Measurements from ENCODE around the gene XYLB.
"Not testable (repeated sequence)": the region's sequence is repeated elsewhere in the genome, so short reads cannot be mapped to it uniquely, and the experiment has no call there.

The XYLB gene

DNA sequence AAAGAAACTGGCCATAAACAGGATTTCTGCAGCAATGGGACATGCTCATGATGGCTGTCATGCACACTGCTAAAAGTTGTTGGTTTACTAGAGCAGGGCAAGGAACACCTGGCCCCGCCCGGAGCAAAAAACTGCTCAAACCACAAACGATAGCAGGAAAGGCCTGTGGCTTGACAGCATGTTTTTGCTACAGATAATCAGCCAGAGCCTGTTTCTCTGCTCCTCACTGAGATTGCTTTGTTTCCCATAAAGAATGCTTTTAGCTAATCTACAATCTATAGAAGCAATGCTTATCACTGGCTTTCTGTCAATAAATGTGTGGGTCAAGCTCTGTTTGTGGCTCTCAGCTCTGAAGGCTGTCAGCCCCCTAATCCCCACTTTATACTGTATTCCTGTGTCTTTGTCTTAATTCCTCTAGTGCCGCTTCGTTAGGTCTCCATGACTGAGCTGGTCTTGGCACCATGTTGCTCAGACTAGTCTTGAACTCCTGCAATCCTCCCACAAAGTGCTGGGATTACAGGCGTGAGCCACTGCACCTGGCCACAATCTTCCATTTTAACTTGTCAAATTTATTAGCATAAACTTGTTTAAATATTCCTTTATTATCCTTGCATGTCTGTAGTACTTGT lies 80.3 kb downstream of the XYLB start:
- peak overlapping the region; percentile 51 for H3K4me3 Mint-ChIP-seq
- peaks cover 15% of the 10 kb centered on the region for H3K36me3 Mint-ChIP-seq (ENCODE audit: low read depth)
- H3K27ac Mint-ChIP-seq; H3K27me3 Mint-ChIP-seq (ENCODE audit: low read depth): not testable (repeated sequence)
- H3K4me1 Mint-ChIP-seq (ENCODE audit: low read depth) = peaks cover 29% of the 10 kb centered on the region
- peaks cover 22% of the 10 kb centered on the region for H3K9me3 Mint-ChIP-seq

DNA sequence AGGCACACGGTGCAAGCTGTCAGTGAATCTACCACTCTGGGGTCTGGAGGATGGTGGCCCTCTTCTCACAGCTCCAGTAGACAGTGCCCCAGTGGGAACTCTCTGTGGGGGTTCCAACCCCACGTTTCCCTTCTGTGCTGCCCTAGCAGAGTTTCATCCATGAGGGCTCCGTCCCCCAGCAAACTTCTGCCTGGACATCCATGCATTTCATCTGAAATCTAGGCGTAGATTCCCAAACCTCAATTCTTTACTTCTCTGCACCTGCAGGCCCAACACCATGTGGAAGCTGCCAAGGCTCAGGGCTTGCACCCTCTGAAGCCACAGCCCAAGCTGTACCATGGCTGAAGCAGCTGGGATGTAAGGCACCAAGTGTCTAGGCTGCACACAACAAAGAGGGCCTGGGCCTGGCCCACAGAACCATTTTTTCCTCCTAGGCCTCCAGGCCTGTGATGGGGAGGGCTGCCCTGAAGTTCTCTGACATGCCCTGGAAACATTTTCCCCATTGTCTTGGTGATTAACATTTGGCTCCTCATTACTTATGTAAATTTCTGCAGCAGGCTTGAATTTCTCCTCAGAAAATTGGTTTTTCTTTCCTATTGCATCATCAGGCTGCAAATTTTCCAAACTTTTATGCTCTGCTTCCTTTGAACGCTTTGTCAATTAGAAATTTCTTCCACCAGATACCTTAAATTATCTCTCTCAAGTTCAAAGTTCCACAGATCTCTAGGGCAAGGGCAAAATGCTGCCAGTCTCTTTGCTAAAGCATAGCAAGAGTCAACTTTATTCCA lies 86.5 kb downstream of the XYLB start:
- Mint-ChIP-seq H3K36me3 (ENCODE audit: low read depth) (peaks cover 32% of the 10 kb centered on the region), H3K9me3 (peaks cover 68% of the 10 kb centered on the region)
- H3K4me1 Mint-ChIP-seq (ENCODE audit: low read depth); H3K27ac Mint-ChIP-seq; H3K4me3 Mint-ChIP-seq; H3K27me3 Mint-ChIP-seq (ENCODE audit: low read depth): not testable (repeated sequence)

DNA sequence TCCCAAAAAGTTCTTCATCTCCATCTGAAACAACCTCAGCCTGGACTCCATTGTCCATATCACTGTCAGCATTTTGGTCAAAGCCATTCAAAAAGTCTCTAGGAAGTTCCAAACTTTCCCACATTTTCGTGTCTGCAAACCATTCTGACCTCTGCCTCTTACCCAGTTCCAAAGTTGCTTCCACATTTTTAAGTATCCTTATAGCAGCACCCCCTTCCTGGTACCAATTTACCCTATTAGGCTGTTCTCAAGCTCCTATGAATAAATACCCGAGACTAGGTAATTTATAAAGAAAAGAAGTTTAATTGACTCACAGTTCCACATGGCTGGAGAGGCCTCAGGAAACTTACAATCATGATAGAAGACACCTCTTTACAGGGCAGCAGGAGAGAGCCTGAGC lies 87.1 kb downstream of the XYLB start:
- H3K27ac Mint-ChIP-seq; H3K4me1 Mint-ChIP-seq (ENCODE audit: low read depth); H3K27me3 Mint-ChIP-seq (ENCODE audit: low read depth); H3K4me3 Mint-ChIP-seq: not testable (repeated sequence)
- peaks cover 68% of the 10 kb centered on the region for H3K9me3 Mint-ChIP-seq
- peaks cover 32% of the 10 kb centered on the region for H3K36me3 Mint-ChIP-seq (ENCODE audit: low read depth)

DNA sequence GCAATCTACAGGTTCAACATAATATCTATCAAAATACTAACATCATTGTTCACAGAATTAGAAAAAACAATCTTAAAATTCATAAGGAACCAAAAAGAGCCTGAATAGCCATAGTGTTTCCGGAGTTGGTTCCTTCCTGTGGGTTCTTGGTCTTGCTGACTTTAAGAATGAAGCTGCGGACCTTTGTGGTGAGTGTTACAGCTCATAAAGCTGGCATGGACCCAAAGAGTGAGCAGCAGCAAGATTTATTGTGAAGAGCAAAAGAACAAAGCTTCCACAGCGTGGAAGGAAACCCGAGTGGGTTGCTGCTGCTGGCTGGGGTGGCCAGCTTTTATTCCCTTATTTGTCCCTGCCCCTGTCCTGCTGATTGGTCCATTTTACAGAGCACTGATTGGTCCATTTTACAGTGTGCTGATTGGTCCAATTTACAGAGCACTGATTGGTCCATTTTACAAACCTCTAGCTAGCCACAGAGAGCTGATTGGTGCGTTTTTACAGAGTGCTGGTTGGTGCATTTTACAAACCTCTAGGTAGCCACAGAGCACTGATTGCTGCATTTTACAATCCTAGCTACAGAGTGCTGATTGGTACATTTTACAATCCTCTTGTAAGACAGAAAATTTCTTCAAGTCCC lies 92.0 kb downstream of the XYLB start:
- not testable (repeated sequence) for H3K4me3 Mint-ChIP-seq

DNA sequence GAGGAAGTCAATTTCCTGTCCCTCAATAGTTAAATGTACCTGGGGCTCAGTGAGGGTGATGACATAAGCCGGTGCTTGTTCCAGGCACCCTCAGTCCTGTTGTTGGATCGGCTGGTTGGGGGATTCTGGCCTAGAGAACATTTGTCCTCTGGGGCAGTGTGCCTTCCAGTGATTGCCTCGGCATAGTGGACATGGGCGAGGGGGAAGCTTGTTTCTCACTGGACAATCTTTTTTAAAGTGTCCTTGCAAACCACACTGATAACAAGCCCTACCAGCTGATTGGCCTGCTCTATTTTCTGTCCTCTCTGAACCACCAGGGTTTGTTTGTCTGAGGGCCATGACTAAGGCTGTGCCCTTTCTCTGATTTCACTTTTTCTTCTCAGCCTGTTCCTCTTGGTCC lies 96.6 kb downstream of the XYLB start:
- H3K4me1 Mint-ChIP-seq (ENCODE audit: low read depth); H3K27me3 Mint-ChIP-seq (ENCODE audit: low read depth); H3K36me3 Mint-ChIP-seq (ENCODE audit: low read depth); H3K4me3 Mint-ChIP-seq; H3K27ac Mint-ChIP-seq: not testable (repeated sequence)
- peaks cover 14% of the 10 kb centered on the region for H3K9me3 Mint-ChIP-seq

More for the DNA sequence above, 92.0 kb downstream of the XYLB start:
- not testable (repeated sequence) for H3K27ac Mint-ChIP-seq; H3K4me1 Mint-ChIP-seq (ENCODE audit: low read depth); H3K27me3 Mint-ChIP-seq (ENCODE audit: low read depth)
- peaks cover 46% of the 10 kb centered on the region for H3K9me3 Mint-ChIP-seq
- H3K36me3 Mint-ChIP-seq (ENCODE audit: low read depth) = peaks cover 12% of the 10 kb centered on the region

DNA sequence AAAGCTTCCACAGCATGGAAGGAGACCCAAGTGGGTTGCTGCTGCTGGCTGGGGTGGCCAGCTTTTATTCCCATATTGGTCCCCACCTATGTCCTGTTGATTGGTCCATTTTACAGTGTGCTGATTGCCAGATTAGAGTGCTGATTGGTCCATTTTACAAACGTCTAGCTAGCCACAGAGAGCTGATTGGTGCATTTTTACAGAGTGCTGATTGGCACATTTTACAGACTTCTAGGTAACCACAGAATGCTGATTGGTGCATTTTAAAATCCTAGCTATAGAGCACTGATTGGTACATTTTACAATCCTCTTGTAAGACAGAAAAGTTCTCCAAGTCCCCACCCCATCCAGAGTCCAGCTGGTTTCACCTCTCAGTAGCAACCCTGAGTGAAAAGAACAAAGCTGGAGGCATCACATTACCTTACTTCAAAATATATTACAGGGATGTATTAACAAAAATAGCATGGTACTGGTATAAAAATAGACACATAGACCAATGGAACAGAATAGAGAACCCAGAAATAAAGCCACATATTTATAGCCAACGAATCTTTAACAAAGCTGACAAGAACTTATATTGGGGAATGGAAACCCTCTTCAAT lies 99.6 kb downstream of the XYLB start:
- Mint-ChIP-seq H3K4me1 (ENCODE audit: low read depth) (peaks cover 1% of the 10 kb centered on the region), H3K4me3 (no peak overlapping the region), H3K36me3 (ENCODE audit: low read depth) (peaks cover 7% of the 10 kb centered on the region), H3K27ac (no peak overlapping the region), H3K9me3 (peaks cover 7% of the 10 kb centered on the region), H3K27me3 (ENCODE audit: low read depth) (peaks cover 20% of the 10 kb centered on the region)

DNA sequence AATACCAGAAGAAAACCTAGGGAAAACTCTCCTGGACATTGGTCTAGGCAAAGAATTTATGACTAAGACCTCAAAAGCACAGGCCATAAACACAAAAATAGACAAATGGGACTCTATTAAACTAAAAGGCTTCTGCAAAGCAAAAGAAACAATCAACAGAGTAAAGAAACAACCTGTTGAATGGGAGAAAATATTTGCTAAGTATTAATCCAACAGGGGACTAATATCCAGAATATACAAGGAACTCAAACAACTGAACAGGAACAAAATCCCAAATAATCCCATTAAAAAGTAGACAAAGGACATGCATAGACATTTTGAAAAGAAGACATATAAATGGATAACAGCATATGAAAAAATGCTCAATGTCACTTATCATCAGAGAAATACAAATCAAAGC lies 100.2 kb downstream of the XYLB start:
- Mint-ChIP-seq H3K27me3 (ENCODE audit: low read depth) (peaks cover 24% of the 10 kb centered on the region), H3K27ac (no peak overlapping the region), H3K9me3 (peaks cover 7% of the 10 kb centered on the region), H3K4me3 (no peak overlapping the region), H3K4me1 (ENCODE audit: low read depth) (peaks cover 1% of the 10 kb centered on the region), H3K36me3 (ENCODE audit: low read depth) (peaks cover 7% of the 10 kb centered on the region)

DNA sequence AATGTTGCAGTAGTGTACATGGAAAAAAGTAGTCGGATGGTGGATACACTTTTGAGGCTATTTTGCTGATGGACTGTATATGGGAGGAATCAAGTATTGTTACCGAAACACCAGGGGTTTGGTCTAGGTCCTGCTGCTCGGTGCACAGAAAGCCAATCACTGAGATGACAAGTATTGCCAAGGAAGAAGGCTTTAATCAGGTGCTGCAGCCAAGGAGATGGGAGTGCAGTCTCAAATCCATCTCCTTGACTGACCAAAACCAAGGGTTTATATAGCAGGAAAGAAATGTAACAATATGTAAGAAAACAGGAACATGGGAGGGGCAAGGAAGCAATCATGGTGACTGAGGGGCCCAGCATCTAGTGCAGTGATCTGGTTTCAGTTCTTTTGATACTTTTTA lies 104.3 kb downstream of the XYLB start:
- peaks cover 23% of the 10 kb centered on the region for H3K27me3 Mint-ChIP-seq (ENCODE audit: low read depth)
- H3K4me3 Mint-ChIP-seq = no peak overlapping the region
- H3K4me1 Mint-ChIP-seq (ENCODE audit: low read depth) = peaks cover 11% of the 10 kb centered on the region

DNA sequence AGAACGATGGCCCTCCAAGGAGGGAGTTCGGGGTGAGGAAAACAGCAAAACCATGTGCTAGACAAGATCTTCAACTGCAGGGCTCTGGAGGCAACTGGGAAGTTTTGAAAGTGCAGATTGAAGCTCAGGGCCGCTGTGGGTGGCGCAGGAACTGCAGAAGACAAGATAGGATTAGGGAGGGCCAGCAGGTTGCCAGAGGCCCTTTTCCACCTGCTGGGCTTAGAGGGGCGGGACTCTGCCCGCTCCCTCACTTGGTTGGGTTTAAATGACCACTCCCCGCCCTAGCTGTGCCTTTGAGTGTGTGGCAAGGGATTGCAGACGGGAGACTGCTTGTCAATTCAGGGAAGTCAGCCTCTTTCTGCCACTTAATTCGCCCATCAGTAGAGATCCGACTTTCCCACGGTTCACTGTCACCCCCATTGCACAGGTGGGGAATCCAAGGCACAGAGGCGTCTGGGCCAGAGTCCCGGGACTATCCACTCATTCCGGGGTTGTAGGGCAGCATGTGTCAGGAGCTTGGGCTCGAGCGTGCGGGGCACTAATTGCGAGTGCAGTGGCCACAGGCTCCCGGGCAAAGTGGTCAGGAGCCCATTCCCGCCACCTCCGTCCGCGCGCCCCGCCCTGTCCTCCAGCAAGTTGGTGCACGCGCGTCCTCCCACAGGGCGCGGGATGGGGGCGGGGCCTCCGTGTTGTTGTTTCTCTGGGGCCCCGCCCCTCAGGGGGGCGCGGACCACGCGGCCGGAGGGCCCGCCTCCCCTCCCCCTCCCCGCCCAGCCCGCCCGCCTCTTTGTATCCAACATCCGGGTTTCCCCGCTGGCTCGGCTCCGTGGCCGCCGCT lies 106.7 kb downstream of the XYLB start, which contains the start of gene ACVR2B:
Gene ACVR2B (plus strand): TSS at position 816 of the 838 bp plus-strand sequence. CDS start 433 bp downstream, outside the sequence.
- H3K27ac Mint-ChIP-seq = peak within 1 kb of the TSS; percentile 85
- H3K9me3 Mint-ChIP-seq = peaks cover 7% of the 10 kb centered on the region

More for the DNA sequence above, 104.3 kb downstream of the XYLB start:
- Mint-ChIP-seq H3K9me3 (peaks cover 7% of the 10 kb centered on the region), H3K27ac (peak overlapping the region; percentile 50), H3K36me3 (ENCODE audit: low read depth) (peaks cover 7% of the 10 kb centered on the region)

GRCh38 chr3:38453913-38454177 lies 107.3 kb downstream of the XYLB start:
- peaks cover 7% of the 10 kb centered on the region for H3K9me3 Mint-ChIP-seq
- H3K4me3 Mint-ChIP-seq = no peak overlapping the region
- peaks cover 11% of the 10 kb centered on the region for H3K4me1 Mint-ChIP-seq (ENCODE audit: low read depth)
- peaks cover 18% of the 10 kb centered on the region for H3K27me3 Mint-ChIP-seq (ENCODE audit: low read depth)
- H3K27ac Mint-ChIP-seq = no peak overlapping the region
- peaks cover 7% of the 10 kb centered on the region for H3K36me3 Mint-ChIP-seq (ENCODE audit: low read depth)

More for the DNA sequence above, 106.7 kb downstream of the XYLB start, which contains the start of gene ACVR2B:
- Mint-ChIP-seq H3K36me3 (ENCODE audit: low read depth) (peaks cover 7% of the 10 kb centered on the region), H3K27me3 (ENCODE audit: low read depth) (peaks cover 21% of the 10 kb centered on the region), H3K4me3 (peak within 1 kb of the TSS; percentile 96), H3K4me1 (ENCODE audit: low read depth) (peaks cover 11% of the 10 kb centered on the region)

DNA sequence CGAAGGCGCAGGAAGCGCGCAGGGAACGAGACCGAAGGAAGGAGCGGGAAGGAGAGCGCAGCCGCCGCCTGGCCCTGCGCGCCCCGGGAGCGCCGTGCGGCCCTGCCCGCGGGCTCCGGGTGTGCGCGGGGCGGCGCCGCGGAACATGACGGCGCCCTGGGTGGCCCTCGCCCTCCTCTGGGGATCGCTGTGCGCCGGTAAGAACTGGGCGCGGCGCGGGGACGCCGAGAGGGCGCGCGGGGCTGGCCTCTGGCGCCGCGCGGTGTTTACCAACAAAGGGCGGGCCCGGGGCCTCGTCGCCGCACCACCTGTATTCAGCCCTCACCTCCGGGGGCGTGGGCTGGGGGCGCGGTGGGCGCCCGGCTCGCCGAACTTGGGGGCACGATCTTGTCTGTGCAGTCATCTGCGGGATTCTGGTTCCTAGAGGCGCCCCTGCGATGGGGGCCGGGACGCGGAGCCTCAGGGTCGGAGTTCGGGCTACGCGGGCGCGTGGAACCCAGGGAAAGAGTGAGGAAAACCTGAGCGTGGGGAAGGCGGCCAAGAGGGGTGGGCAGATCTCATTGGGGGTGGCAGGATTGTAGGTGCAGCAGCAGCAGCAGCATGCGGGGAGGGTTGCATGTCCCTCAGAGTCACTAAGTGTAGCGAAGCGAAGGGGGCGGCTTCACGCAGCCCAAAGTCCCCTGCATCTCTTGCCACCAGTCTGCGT lies 107.7 kb downstream of the XYLB start:
- Mint-ChIP-seq H3K9me3 (peaks cover 7% of the 10 kb centered on the region), H3K27me3 (ENCODE audit: low read depth) (peaks cover 18% of the 10 kb centered on the region), H3K4me3 (peak overlapping the region; percentile 96), H3K27ac (peak overlapping the region; percentile 85), H3K36me3 (ENCODE audit: low read depth) (peaks cover 7% of the 10 kb centered on the region), H3K4me1 (ENCODE audit: low read depth) (peaks cover 11% of the 10 kb centered on the region)

DNA sequence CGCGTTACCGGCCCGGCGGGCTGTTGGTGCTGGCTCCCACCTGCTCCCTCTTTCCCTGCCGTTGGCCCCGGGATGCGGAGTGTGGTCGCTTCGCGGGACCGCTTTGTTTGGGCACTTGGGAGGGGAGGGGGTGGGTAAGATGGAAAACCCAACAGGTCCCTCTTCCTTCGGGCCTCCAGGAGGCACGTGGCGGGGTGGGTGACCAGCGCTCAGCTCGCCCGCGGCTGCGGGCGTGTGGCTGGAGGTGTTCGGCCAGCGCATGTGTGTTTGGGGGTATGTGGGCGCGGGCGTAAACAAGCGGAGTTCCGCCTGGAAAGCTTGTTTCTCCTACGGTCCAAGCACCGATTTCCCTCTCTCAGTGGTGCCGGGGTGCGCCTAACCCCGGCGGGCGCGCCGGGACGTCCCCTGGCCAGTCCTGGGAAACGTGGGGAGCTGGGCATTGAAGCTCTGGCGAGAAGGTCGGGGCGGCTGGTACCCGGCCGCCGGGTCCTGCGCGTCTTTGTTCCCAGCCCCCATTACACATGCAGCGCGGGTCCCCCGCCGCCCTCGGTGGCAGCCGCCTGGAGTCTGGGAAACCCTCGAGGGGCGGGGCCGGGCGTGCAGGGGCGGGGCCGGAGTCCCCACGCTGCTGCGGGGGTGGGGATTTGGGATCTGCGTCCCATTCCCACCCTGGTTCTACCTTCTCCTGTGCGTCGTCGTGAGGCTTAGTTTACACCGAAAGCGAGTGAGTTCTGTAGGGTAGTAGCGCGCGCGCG lies 108.5 kb downstream of the XYLB start:
- Mint-ChIP-seq H3K27me3 (ENCODE audit: low read depth) (peaks cover 14% of the 10 kb centered on the region), H3K27ac (no peak overlapping the region), H3K4me1 (ENCODE audit: low read depth) (peaks cover 11% of the 10 kb centered on the region), H3K36me3 (ENCODE audit: low read depth) (peaks cover 7% of the 10 kb centered on the region), H3K9me3 (peaks cover 7% of the 10 kb centered on the region), H3K4me3 (peak overlapping the region; percentile 96)
